ENCODE measurements around the gene DENND5A. TPM values are rescaled to one million over a fixed set of nuclear protein-coding genes. Genes with fewer than 3 reads are reported as not detected.

Gene DENND5A
- total RNA-seq = 77.6 and 95.9 TPM in 2 replicates

DNA sequence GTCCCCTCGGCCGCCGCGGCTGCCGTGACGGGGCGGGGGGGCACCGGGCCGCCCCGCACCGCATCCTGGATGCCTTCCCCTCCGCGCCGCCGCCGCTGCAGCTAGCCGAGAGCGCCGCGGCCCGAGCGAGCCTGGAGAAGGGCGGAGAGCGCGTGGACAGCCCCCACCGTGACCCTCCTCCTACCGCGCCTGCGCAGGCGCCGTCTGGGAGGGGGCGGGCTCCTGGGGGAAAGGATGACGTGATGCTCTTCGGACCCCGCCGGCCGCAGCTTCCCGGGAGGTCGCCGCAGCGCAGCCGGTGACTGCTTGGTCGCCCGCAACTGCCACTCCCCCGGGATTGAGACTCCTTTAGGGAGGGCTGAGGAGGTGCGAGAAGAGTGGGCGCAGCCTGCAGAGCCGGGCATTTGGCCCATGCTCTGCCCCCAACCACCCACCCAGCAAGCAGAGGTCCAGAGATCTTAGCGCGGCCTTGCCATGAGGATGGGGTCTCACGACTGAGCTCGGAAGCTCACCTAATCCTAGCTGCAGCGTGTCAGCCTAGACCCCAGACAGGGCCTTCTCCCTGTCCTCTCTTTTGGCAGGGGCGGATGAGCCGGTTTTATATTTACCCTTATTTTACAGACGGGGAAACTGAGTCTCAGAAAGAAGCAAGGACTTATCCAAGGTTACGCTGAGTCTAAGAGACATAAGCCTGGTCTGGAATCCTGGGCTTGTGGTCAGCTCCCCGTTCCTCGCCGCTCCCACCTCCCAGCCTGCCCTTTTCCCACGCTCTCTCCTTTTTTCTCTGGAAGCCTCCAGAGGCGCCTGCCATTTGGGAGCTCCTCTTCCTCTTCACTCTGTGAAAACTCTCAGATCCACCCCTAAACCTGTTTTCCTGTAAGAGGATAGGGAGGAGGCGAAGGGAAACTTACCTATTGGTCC lies at the start of gene DENND5A:
TSS of gene DENND5A (minus strand) at position 140 of the 921 bp plus-strand sequence. CDS start 281 bp downstream, outside the sequence.

DNA sequence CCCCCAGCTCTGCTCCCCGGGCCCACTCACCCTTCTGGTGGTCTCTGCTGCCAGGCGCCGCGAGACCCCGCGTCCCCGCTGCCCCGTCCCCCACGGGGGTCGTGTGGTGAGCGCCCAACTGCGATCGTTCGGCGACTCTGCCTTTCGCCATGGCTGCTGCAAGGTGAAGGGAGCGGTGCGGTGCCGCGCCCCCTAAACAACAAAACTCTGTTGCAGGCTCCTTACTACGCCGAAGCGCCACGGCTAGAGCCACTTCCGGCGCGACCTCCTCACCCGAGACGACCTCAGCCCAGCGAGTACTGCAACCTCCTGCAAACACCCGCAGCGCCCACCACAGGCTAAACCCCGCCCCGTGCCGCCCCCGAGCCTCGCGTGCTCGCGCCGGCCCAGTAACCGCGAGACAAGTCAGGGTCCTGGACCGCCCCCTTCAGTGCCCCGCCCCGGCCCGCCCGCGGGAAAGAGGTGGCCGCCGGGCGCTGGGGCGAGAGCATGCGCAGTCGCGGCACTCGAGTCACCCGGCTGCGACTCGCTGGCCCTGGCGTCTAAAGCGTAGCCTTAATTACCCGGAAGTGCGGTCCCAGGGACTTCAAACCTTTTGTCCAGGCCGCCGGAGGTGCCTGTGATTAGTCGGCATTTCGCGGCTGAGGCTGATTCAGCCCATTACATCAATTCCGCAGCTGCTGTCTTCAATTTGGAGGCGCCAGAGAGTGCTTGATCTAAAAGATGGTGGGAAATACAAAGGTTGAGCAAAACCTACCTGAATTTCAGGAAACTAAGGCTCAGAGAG lies 49.3 kb upstream of the DENND5A start, which contains the start of gene TMEM41B:
TSS of gene TMEM41B (minus strand) at position 303 of the 787 bp plus-strand sequence. CDS start at position 151, 152 bp downstream.

GRCh38 chr11:9091044-9091922 lies 173.9 kb downstream of the DENND5A start, which contains the start of gene SCUBE2:
Gene SCUBE2, minus strand, starts transcription at chr11:9091599. Its CDS starts 71 bp downstream, at chr11:9091528.

Other genes with a start within 250 kb of the DENND5A start
- gene SCUBE2, start 173.8 kb downstream of the DENND5A start, total RNA-seq = 0.68 and 2.8 TPM in 2 replicates
- 26.2 and 42.4 TPM in 2 replicates for gene TMEM41B, start 49.2 kb upstream of the DENND5A start, total RNA-seq
- gene IPO7, start 119.3 kb upstream of the DENND5A start, total RNA-seq = 39.2 and 51.3 TPM in 2 replicates
- 10.2 and 22.3 TPM in 2 replicates for gene ZNF143, start 195.7 kb upstream of the DENND5A start, total RNA-seq